ENCODE results near the gene AQP12B. TPM values are rescaled to one million over a fixed set of nuclear protein-coding genes. Genes with fewer than 3 reads are reported as not detected.
A peak's percentile ranks its signal among the peaks of the same experiment; 100 is the strongest.

AQP12B gene
- total RNA-seq, 1 experiment from 2014 or later = not detected

GRCh38 chr2:240648155-240648649 is 34.5 kb downstream of the AQP12B start:
- Histone ChIP-seq H2BK120ac (ENCODE audit: low read depth, low read length, poor library complexity, severe bottlenecking) (no peak overlapping the region), H3K56ac (ENCODE audit: insufficient read length, low read depth, low read length) (no peak overlapping the region), H3K9ac (ENCODE audit: extremely low read depth, insufficient read length, low read length) (no peak overlapping the region), H3K4me1 (ENCODE audit: insufficient read depth, low read length) (no peaks in the 10 kb centered on the region), H4K8ac (replicated peaks; ENCODE audit: insufficient read length, low read depth, low read length) (no peak overlapping the region), H3K14ac (ENCODE audit: insufficient read depth, low read length) (no peak overlapping the region), H3K4me2 (ENCODE audit: insufficient read depth, insufficient read length, low read length) (no peak overlapping the region), H3T11ph (ENCODE audit: low read length) (no peak overlapping the region), H3K23me2 (ENCODE audit: insufficient read length, low read depth, low read length, poor library complexity, severe bottlenecking) (no peaks in the 10 kb centered on the region), H3K79me1 (ENCODE audit: insufficient read depth, low read depth, low read length, poor library complexity, severe bottlenecking) (no peaks in the 10 kb centered on the region), H2BK5ac (ENCODE audit: insufficient read length, low read length) (no peak overlapping the region), H4K91ac (ENCODE audit: insufficient read length, low read depth, low read length) (no peak overlapping the region), H3K18ac (ENCODE audit: insufficient read length, low read depth, low read length) (no peak overlapping the region), H4K20me1 (ENCODE audit: control insufficient read depth, insufficient read depth, insufficient read length) (no peaks in the 10 kb centered on the region), H3K27ac (ENCODE audit: insufficient read length, low read depth, low read length) (no peak overlapping the region), H2AFZ (ENCODE audit: low read length) (no peak overlapping the region), H2BK15ac (ENCODE audit: low read depth, low read length) (no peak overlapping the region), H3K4ac (ENCODE audit: low read depth, low read length) (no peak overlapping the region), H2BK12ac (ENCODE audit: insufficient read length, low read depth, low read length) (no peak overlapping the region), H4K5ac (ENCODE audit: insufficient read length, low read depth, low read length) (no peak overlapping the region), H2AK5ac (ENCODE audit: insufficient read length, low read length) (no peak overlapping the region), H2BK20ac (ENCODE audit: low read depth, low read length, poor library complexity, severe bottlenecking) (no peak overlapping the region), H3K23ac (ENCODE audit: insufficient read length, low read depth, low read length) (no peak overlapping the region), H3K79me2 (ENCODE audit: insufficient read depth, low read length) (no peaks in the 10 kb centered on the region), H3K27me3 (ENCODE audit: insufficient read depth, low read length) (no peaks in the 10 kb centered on the region), H3K9me3 (ENCODE audit: control insufficient read depth, low read depth, low read length) (no peaks in the 10 kb centered on the region)
- WGBS (ENCODE audit: extremely low coverage, insufficient read length, low lambda C conversion rate) = no CpG with 5 or more reads among the region's 6 CpGs
- Mint-ChIP-seq H3K27me3 (ENCODE audit: low read depth) (peaks cover 58% of the 10 kb centered on the region), H3K36me3 (ENCODE audit: insufficient read depth in 1 of 3, low read depth in 3 of 3) (no peaks in the 10 kb centered on the region; a peak in 2 of 7 replicates), H3K4me1 (peaks cover 9 to 17% of the 10 kb centered on the region in 2 experiments), H3K4me3 (no peak overlapping the region), H3K9me3 (peaks cover 4% of the 10 kb centered on the region in 2 experiments; a peak in 3 of 5 replicates), H3K27ac (peak overlapping the region in 2 of 3 experiments; percentile 18 to 44; a peak in 2 of 7 replicates)
- DNase-seq = peak; percentile 12
- TF ChIP-seq, protein P1, sequence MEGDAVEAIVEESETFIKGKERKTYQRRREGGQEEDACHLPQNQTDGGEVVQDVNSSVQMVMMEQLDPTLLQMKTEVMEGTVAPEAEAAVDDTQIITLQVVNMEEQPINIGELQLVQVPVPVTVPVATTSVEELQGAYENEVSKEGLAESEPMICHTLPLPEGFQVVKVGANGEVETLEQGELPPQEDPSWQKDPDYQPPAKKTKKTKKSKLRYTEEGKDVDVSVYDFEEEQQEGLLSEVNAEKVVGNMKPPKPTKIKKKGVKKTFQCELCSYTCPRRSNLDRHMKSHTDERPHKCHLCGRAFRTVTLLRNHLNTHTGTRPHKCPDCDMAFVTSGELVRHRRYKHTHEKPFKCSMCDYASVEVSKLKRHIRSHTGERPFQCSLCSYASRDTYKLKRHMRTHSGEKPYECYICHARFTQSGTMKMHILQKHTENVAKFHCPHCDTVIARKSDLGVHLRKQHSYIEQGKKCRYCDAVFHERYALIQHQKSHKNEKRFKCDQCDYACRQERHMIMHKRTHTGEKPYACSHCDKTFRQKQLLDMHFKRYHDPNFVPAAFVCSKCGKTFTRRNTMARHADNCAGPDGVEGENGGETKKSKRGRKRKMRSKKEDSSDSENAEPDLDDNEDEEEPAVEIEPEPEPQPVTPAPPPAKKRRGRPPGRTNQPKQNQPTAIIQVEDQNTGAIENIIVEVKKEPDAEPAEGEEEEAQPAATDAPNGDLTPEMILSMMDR (conservative IDR thresholded peaks at IDR 0.05) = no peak
